Endothelial cell of umbilical vein (primary cell): ENCODE measurements around the gene RSPH6A. TPM values are rescaled to one million over a fixed set of nuclear protein-coding genes. Genes with fewer than 3 reads are reported as not detected.

Source experiments
- BruUV-seq: library from RNA; stranded (reverse); fragments of 400-500 nt; replicated peaks from 2 replicates; lab custom pipeline; 2021; lab: Mats Ljungman, UMichigan
- CTCF ChIA-PET: fragments of 300-600, 350-600 bp; sonication (Branson Sonifier 250); formaldehyde crosslinking; loops from one replicate; lab custom pipeline; 2021; ENCODE audit warnings: antibody characterized with exemption, inconsistent platforms; lab: Charles Lee
- POLR2A ChIA-PET: fragments of 300-600, 350-600 bp; sonication (Branson Sonifier 250); formaldehyde crosslinking; loops from one replicate; lab custom pipeline; 2021; ENCODE audit warnings: antibody characterized with exemption, inconsistent platforms; lab: Charles Lee
- DNase-seq: peaks from one replicate; pipeline ENCODE4 v3.0.0-alpha.2; 2011; ENCODE audit warnings: low read depth, low spot score
- FAIRE-seq: peaks from 2 replicates; lab custom pipeline; 2011; peaks lifted over from hg19 to GRCh38; lab: Jason Lieb, UNC
- H2AFZ ChIP-seq: 2 replicates; pipeline ENCODE4 v1.6.0; 2012; ENCODE audit warnings: low read depth, low read length, control low read depth, inconsistent platforms
- H3K27ac ChIP-seq: 2 replicates; pipeline ENCODE4 v1.5.1; 2011; ENCODE audit warnings: low read depth, mild to moderate bottlenecking, control low read depth, low read length, moderate library complexity; ENCODE audit not compliant: insufficient read depth
- H3K27me3 ChIP-seq, 2 experiments: 2 replicates each; pipeline versions ENCODE4 v1.6.0 to v1.6.1; 2011; ENCODE audit warnings: low read length in 2 of 2, mixed read lengths in 1 of 2; ENCODE audit not compliant: control insufficient read depth in 2 of 2, insufficient read depth in 2 of 2
- H3K36me3 ChIP-seq, 2 experiments: 2 replicates in 1 of 2; 3 replicates in 1 of 2; pipeline ENCODE4 v1.5.1; 2011; ENCODE audit warnings: low read length in 2 of 2, mild to moderate bottlenecking in 1 of 2, moderate library complexity in 1 of 2; ENCODE audit not compliant: control insufficient read depth in 2 of 2, insufficient read depth in 2 of 2; ENCODE audit errors: extremely low read depth in 1 of 2
- H3K4me1 ChIP-seq: 3 replicates; pipeline ENCODE4 v1.5.1; 2011; ENCODE audit warnings: mild to moderate bottlenecking, low read length; ENCODE audit not compliant: control insufficient read depth, insufficient read depth; ENCODE audit errors: extremely low read depth
- H3K4me2 ChIP-seq: 2 replicates; pipeline ENCODE4 v1.6.1; 2011; ENCODE audit warnings: low read length, control low read depth, mixed read lengths; ENCODE audit not compliant: insufficient read depth
- H3K4me3 ChIP-seq, 3 experiments: fragments of 200-600 bp in 1 of 3; sonication (generic), shearing (Covaris generic) in 1 of 3; replicated peaks in 1 of 3; 2 replicates each; pipeline ENCODE4 v1.5.1; 2011 to 2016; ENCODE audit warnings: control low read depth in 3 of 3, low read length in 3 of 3, mild to moderate bottlenecking in 2 of 3, inconsistent platforms in 1 of 3, low read depth in 1 of 3, moderate library complexity in 1 of 3; ENCODE audit not compliant: insufficient read depth in 1 of 3
- H3K79me2 ChIP-seq: 2 replicates; pipeline ENCODE4 v1.6.0; 2012; ENCODE audit warnings: low read length, inconsistent platforms; ENCODE audit not compliant: control insufficient read depth, insufficient read depth
- H3K9ac ChIP-seq: replicated peaks from 2 replicates; pipeline ENCODE3; 2011; ENCODE audit warnings: low read length, control low read depth; ENCODE audit not compliant: insufficient read depth; ENCODE audit errors: extremely low read depth
- H3K9me1 ChIP-seq: replicated peaks from 3 replicates; pipeline ENCODE4 v1.6.0; 2011; ENCODE audit warnings: mild to moderate bottlenecking, low read length; ENCODE audit not compliant: control insufficient read depth, insufficient read depth; ENCODE audit errors: extremely low read depth
- H3K9me3 ChIP-seq: replicated peaks from 2 replicates; pipeline ENCODE4 v1.5.1; 2012; ENCODE audit warnings: low read length, inconsistent platforms; ENCODE audit not compliant: control insufficient read depth, insufficient read depth
- H4K20me1 ChIP-seq: replicated peaks from 2 replicates; pipeline ENCODE3; 2011; ENCODE audit warnings: mild to moderate bottlenecking, low read length; ENCODE audit not compliant: control insufficient read depth, insufficient read depth; ENCODE audit errors: extremely low read depth
- CTCF ChIP-seq, 2 donors: IDR thresholded peaks; 1 replicate in 1 of 2; 2 replicates in 1 of 2; pipeline ENCODE4 v1.5.1; 2011; ENCODE audit warnings: low read length in 2 of 2, mild to moderate bottlenecking in 2 of 2, moderate library complexity in 2 of 2, control low read depth in 1 of 2, inconsistent platforms in 1 of 2, low read depth in 1 of 2; ENCODE audit not compliant: insufficient read depth in 1 of 2; ENCODE audit errors: extremely low read depth in 1 of 2
- JUN ChIP-seq: IDR thresholded peaks from 2 replicates; pipeline ENCODE4 v1.6.1; 2011; ENCODE audit warnings: borderline replicate concordance, low read depth; ENCODE audit not compliant: insufficient read length, insufficient read depth
- MYC ChIP-seq: IDR thresholded peaks from one replicate; pipeline ENCODE4 v1.6.1; 2011; ENCODE audit warnings: mild to moderate bottlenecking, low read depth, low read length
- POLR2A ChIP-seq: IDR thresholded peaks from 2 replicates; pipeline ENCODE4 v1.6.1; 2012; ENCODE audit warnings: low read depth, mild to moderate bottlenecking, control low read depth, low read length
- POLR2AphosphoS5 ChIP-seq: IDR thresholded peaks from 2 replicates; pipeline ENCODE4 v1.6.1; 2012; ENCODE audit warnings: low read depth, mild to moderate bottlenecking, control low read depth, low read length, moderate library complexity; ENCODE audit not compliant: insufficient read depth
- dilution Hi-C: fragments of 300-500 bp; cut with MboI; formaldehyde crosslinking; loops from one replicate; pipeline ENCODE4 v1.15.0; 2019; ENCODE audit warnings: low sequenced_read_pairs; ENCODE audit not compliant: extremely low pct_ligation_motif_present
- intact Hi-C: fragments of 100-400 bp; cut with micrococcal nuclease; formaldehyde crosslinking; loops from one replicate; pipeline ENCODE4 v1.10.0; 2022
- polyA plus RNA-seq, 4 experiments: library from polyadenylated mRNA; depleted of rRNA in 3 of 4; stranded (reverse) in 3 of 4; unstranded in 1 of 4; fragments of >200 nt; gene quantifications; 2 replicates each; pipeline versions ENCODE4 v1.2.1 to v1.2.3, GENCODE V29; 2011 to 2012; ENCODE audit warnings: missing spikeins in 1 of 4
- total RNA-seq: library from RNA; stranded (reverse); gene quantifications from 2 replicates; pipeline ENCODE4 v1.2.3, GENCODE V29; 2021

Gene RSPH6A
- total and polyA plus RNA-seq, 2 donors (not counting 3 experiments of a cell fraction or from before 2014, with no cell fraction given), result 0.03 to 0.62 TPM

GRCh38 chr19:45770192-45771101, 44.7 kb downstream of the RSPH6A start:
- ChIA-PET POLR2A (interaction anchor here (0.6 to 2.2 kb wide), 10 partner anchors 18 to 272 kb away, joined by 3 to 9 read pairs (median 4); partner anchors contain the start of genes FBXO46, PPM1N and QPCTL), CTCF (interaction anchor here (0.7 to 6.7 kb wide), 23 partner anchors 10 to 232 kb away, joined by 3 to 125 read pairs (median 4); partner anchors contain the start of genes DMPK, DMWD, QPCTL and SNRPD2)
- Histone ChIP-seq H3K9me3 (no peaks in the 10 kb centered on the region), H3K27ac (peak overlapping the region; percentile 21), H3K4me2 (peak overlapping the region; percentile 71), H3K36me3 (peaks cover 3% of the 10 kb centered on the region in 2 experiments), H2AFZ (peak overlapping the region; percentile 19), H3K4me3 (peak overlapping the region; percentile 13 to 49 (median 45)), H3K79me2 (peaks cover 2% of the 10 kb centered on the region), H3K27me3 (no peaks in the 10 kb centered on the region), H3K9me1 (no peaks in the 10 kb centered on the region), H4K20me1 (no peaks in the 10 kb centered on the region), H3K4me1 (peaks cover 14% of the 10 kb centered on the region), H3K9ac (no peak overlapping the region)
- dilution Hi-C loops, result no loop called here
- intact Hi-C loops, result loop anchor here (1.0 kb wide), 3 partner anchors 9 to 29 kb away; partner anchors contain the start of gene DMWD
- FAIRE-seq, result peak; percentile 99
- peak; percentile 98 for DNase-seq
- no TSS peak for BruUV-seq
- TF ChIP-seq POLR2AphosphoS5 (peak; percentile 82), JUN (no peak), CTCF (IDR thresholded peaks at IDR 0.05; ENCODE audit: extremely low read depth in 1 of 2, insufficient read depth in 1 of 2, low read depth in 1 of 2, low read length in 2 of 2) (peak; percentile 92 to 98), MYC (no peak), POLR2A (peak; percentile 70)
